Keratinocyte (primary cell): Measurements from ENCODE around the gene STARD10. TPM values are rescaled to one million over a fixed set of nuclear protein-coding genes. Genes with fewer than 3 reads are reported as not detected.

Experiments
- DNase-seq: peaks from one replicate; pipeline ENCODE4 v3.0.0-alpha.2; 2011; ENCODE audit warnings: low read depth, missing footprints, low spot score
- FAIRE-seq: peaks from 2 replicates; lab custom pipeline; 2011; peaks lifted over from hg19 to GRCh38; lab: Jason Lieb, UNC
- H2AFZ ChIP-seq: 2 replicates; pipeline ENCODE4 v1.6.0; 2012; ENCODE audit warnings: low read length, control low read depth, inconsistent platforms; ENCODE audit not compliant: control insufficient read depth
- H3K27ac ChIP-seq: 2 replicates; pipeline ENCODE4 v1.5.1; 2011; ENCODE audit warnings: low read length; ENCODE audit not compliant: control insufficient read depth, insufficient read depth
- H3K27me3 ChIP-seq: 3 replicates; pipeline ENCODE4 v1.6.0; 2011; ENCODE audit warnings: low read length; ENCODE audit not compliant: control insufficient read depth, insufficient read depth; ENCODE audit errors: extremely low read depth
- H3K36me3 ChIP-seq, 2 experiments: 2 replicates in 1 of 2; 3 replicates in 1 of 2; pipeline ENCODE4 v1.5.1; 2011; ENCODE audit warnings: low read length in 2 of 2, mild to moderate bottlenecking in 1 of 2; ENCODE audit not compliant: control insufficient read depth in 2 of 2, insufficient read depth in 2 of 2; ENCODE audit errors: extremely low read depth in 1 of 2
- H3K4me1 ChIP-seq: 3 replicates; pipeline ENCODE4 v1.5.1; 2011; ENCODE audit warnings: low read length; ENCODE audit not compliant: control insufficient read depth, insufficient read depth; ENCODE audit errors: extremely low read depth
- H3K4me2 ChIP-seq: 3 replicates; pipeline ENCODE4 v1.6.0; 2011; ENCODE audit warnings: low read depth, low read length; ENCODE audit not compliant: control insufficient read depth, insufficient read depth; ENCODE audit errors: extremely low read depth
- H3K4me3 ChIP-seq, 3 experiments: fragments of 200-600 bp in 1 of 3; sonication (generic) in 1 of 3; 2 replicates in 2 of 3; 3 replicates in 1 of 3; pipeline ENCODE4 v1.5.1; 2011 to 2016; ENCODE audit warnings: low read length in 3 of 3, mild to moderate bottlenecking in 3 of 3, control low read depth in 2 of 3, inconsistent platforms in 1 of 3, low read depth in 1 of 3, mixed read lengths in 1 of 3, mixed run types in 1 of 3, moderate library complexity in 1 of 3; ENCODE audit not compliant: control insufficient read depth in 2 of 3, insufficient read depth in 2 of 3; ENCODE audit errors: extremely low read depth in 1 of 3
- H3K79me2 ChIP-seq: 2 replicates; pipeline ENCODE4 v1.6.0; 2012; ENCODE audit warnings: low read length; ENCODE audit not compliant: control insufficient read depth, insufficient read depth
- H3K9ac ChIP-seq: 3 replicates; pipeline ENCODE4 v1.6.0; 2011; ENCODE audit warnings: low read length; ENCODE audit not compliant: control insufficient read depth, insufficient read depth; ENCODE audit errors: extremely low read depth
- H3K9me1 ChIP-seq: 3 replicates; pipeline ENCODE4 v1.6.0; 2011; ENCODE audit warnings: low read length; ENCODE audit not compliant: control insufficient read depth, insufficient read depth; ENCODE audit errors: extremely low read depth
- H3K9me3 ChIP-seq: 2 replicates; pipeline ENCODE4 v1.5.1; 2012; ENCODE audit warnings: low read depth, low read length; ENCODE audit not compliant: control insufficient read depth
- H4K20me1 ChIP-seq: 3 replicates; pipeline ENCODE4 v1.6.0; 2011; ENCODE audit warnings: low read length; ENCODE audit not compliant: control insufficient read depth, insufficient read depth; ENCODE audit errors: extremely low read depth
- CTCF ChIP-seq, 3 experiments: IDR thresholded peaks in 1 of 3; conservative IDR thresholded peaks in 1 of 3; optimal IDR thresholded peaks in 1 of 3; 2 replicates in 2 of 3; 3 replicates in 1 of 3; pipeline versions ENCODE3 to v1.5.1; 2011; ENCODE audit warnings: low read length in 3 of 3, mild to moderate bottlenecking in 3 of 3, moderate library complexity in 2 of 3, control low read depth in 1 of 3, inconsistent platforms in 1 of 3; ENCODE audit not compliant: insufficient read depth in 2 of 3; ENCODE audit errors: extremely low read depth in 1 of 3
- EZH2 ChIP-seq: IDR thresholded peaks from one replicate; pipeline ENCODE4 v1.6.1; 2012; ENCODE audit warnings: inconsistent platforms, mild to moderate bottlenecking, low read length, moderate library complexity
- dilution Hi-C: fragments of 300-500 bp; cut with MboI; formaldehyde crosslinking; loops from one replicate; pipeline ENCODE4 v1.7.0; 2020; ENCODE audit warnings: low sequenced_read_pairs; ENCODE audit not compliant: extremely low pct_ligation_motif_present
- polyA plus RNA-seq, 5 experiments: library from polyadenylated mRNA; depleted of rRNA in 3 of 5; stranded (reverse) in 3 of 5; stranded (forward) in 1 of 5; unstranded in 1 of 5; fragments of >200 nt; gene quantifications; 1 replicate in 1 of 5; 2 replicates in 3 of 5; 3 replicates in 1 of 5; pipeline versions ENCODE4 v1.2.1 to v1.2.3, GENCODE V29; 2011 to 2012; ENCODE audit warnings: missing spikeins in 2 of 5, low read depth in 1 of 5, low replicate concordance in 1 of 5

STARD10 gene
- polyA plus RNA-seq, 1 donor (not counting 4 experiments of a cell fraction or from before 2014, with no cell fraction given): 67.0 TPM

- no peaks in the 10 kb centered on the region for H3K27me3 ChIP-seq
- peak overlapping the region; percentile 89 for H3K9ac ChIP-seq
- dilution Hi-C loops: no loop called here
- H3K9me3 ChIP-seq: no peaks in the 10 kb centered on the region
- H3K27ac ChIP-seq: peak overlapping the region; percentile 93
- peaks cover 71% of the 10 kb centered on the region for H3K79me2 ChIP-seq
- peak overlapping the region; percentile 51 to 79 (median 79) for H3K4me3 ChIP-seq
- DNase-seq: no peak
- no peak for FAIRE-seq
- no peak for TF ChIP-seq EZH2
- TF ChIP-seq CTCF (optimal IDR thresholded peaks at IDR 0.05 in 1 of 3, IDR thresholded peaks at IDR 0.05 in 1 of 3, conservative IDR thresholded peaks at IDR 0.05 in 1 of 3; ENCODE audit: extremely low read depth in 1 of 3, insufficient read depth in 2 of 3, low read length in 3 of 3): no peak
- H3K9me1 ChIP-seq: peaks cover 7% of the 10 kb centered on the region
- peak overlapping the region; percentile 99 for H3K4me2 ChIP-seq
- H2AFZ ChIP-seq: no peak overlapping the region
- peaks cover 57% of the 10 kb centered on the region for H3K4me1 ChIP-seq
- H4K20me1 ChIP-seq: peaks cover 4% of the 10 kb centered on the region
- peaks cover 14 to 25% of the 10 kb centered on the region in 2 experiments for H3K36me3 ChIP-seq
These were observed 72.6 kb downstream of the STARD10 start for GRCh38 chr11:72721276-72721675.

- Histone ChIP-seq H3K4me2 (peak overlapping the region; percentile 99), H3K9me1 (peaks cover 7% of the 10 kb centered on the region), H2AFZ (no peak overlapping the region), H3K79me2 (peaks cover 73% of the 10 kb centered on the region), H3K9ac (peak overlapping the region; percentile 89), H3K9me3 (no peaks in the 10 kb centered on the region), H3K27ac (peak overlapping the region; percentile 93), H3K4me1 (peaks cover 59% of the 10 kb centered on the region), H3K36me3 (peaks cover 12 to 25% of the 10 kb centered on the region in 2 experiments), H3K4me3 (peak overlapping the region; percentile 51 to 79 (median 79)), H3K27me3 (no peaks in the 10 kb centered on the region), H4K20me1 (peaks cover 4% of the 10 kb centered on the region)
- DNase-seq: no peak
- FAIRE-seq: no peak
- dilution Hi-C loops: no loop called here
- no peak for TF ChIP-seq CTCF (optimal IDR thresholded peaks at IDR 0.05 in 1 of 3, IDR thresholded peaks at IDR 0.05 in 1 of 3, conservative IDR thresholded peaks at IDR 0.05 in 1 of 3; ENCODE audit: extremely low read depth in 1 of 3, insufficient read depth in 2 of 3, low read length in 3 of 3)
These were observed 73.1 kb downstream of the STARD10 start for GRCh38 chr11:72720784-72721183.
